H1 (cell line): ENCODE results near the gene SPATS2. TPM values are rescaled to one million over a fixed set of nuclear protein-coding genes. Genes with fewer than 3 reads are reported as not detected.

Experiments used
- CTCF ChIA-PET: fragments of 300-600 bp; sonication (Branson Sonifier 250); formaldehyde crosslinking; loops from one replicate; lab custom pipeline; 2021; ENCODE audit not compliant: partially characterized antibody; lab: Charles Lee
- POLR2A ChIA-PET: fragments of 300-600 bp; sonication (Branson Sonifier 250); formaldehyde crosslinking; loops from one replicate; lab custom pipeline; 2021; ENCODE audit warnings: inconsistent platforms; ENCODE audit not compliant: partially characterized antibody; lab: Charles Lee
- DNase-seq, 2 experiments: peaks; one replicate each; pipeline versions ENCODE4 v3.0.0 to v3.0.0-alpha.2; 2010 to 2022; ENCODE audit warnings: low spot score in 2 of 2, low read depth in 1 of 2, mixed read lengths in 1 of 2
- FAIRE-seq: peaks from 2 replicates; lab custom pipeline; 2011; peaks lifted over from hg19 to GRCh38; lab: Jason Lieb, UNC
- H2AFZ ChIP-seq: 2 replicates; pipeline ENCODE4 v1.8.1; 2012; ENCODE audit warnings: low read length, inconsistent platforms
- H2AK5ac ChIP-seq: 2 replicates; pipeline ENCODE4 v1.6.1; 2013; ENCODE audit warnings: low read depth, low read length
- H2BK120ac ChIP-seq: replicated peaks from 2 replicates; pipeline ENCODE3; 2013; ENCODE audit warnings: low read depth, low read length, inconsistent platforms
- H2BK12ac ChIP-seq: 2 replicates; pipeline ENCODE4 v1.6.1; 2013; ENCODE audit warnings: low read depth, low read length
- H2BK15ac ChIP-seq: 2 replicates; pipeline ENCODE4 v1.6.1; 2013; ENCODE audit warnings: low read length
- H2BK20ac ChIP-seq: 2 replicates; pipeline ENCODE4 v1.6.1; 2013; ENCODE audit warnings: low read length
- H2BK5ac ChIP-seq: 2 replicates; pipeline ENCODE4 v1.6.1; 2013; ENCODE audit warnings: low read depth, low read length
- H3K14ac ChIP-seq: 2 replicates; pipeline ENCODE4 v1.6.1; 2013; ENCODE audit warnings: inconsistent platforms; ENCODE audit not compliant: insufficient read length
- H3K18ac ChIP-seq: 2 replicates; pipeline ENCODE4 v1.6.1; 2013; ENCODE audit warnings: low read length; ENCODE audit errors: extremely low read depth
- H3K23ac ChIP-seq: 2 replicates; pipeline ENCODE4 v1.6.1; 2013; ENCODE audit warnings: inconsistent platforms; ENCODE audit not compliant: insufficient read length
- H3K23me2 ChIP-seq: 2 replicates; pipeline ENCODE4 v1.6.1; 2013; ENCODE audit warnings: low read depth, low read length
- H3K27ac ChIP-seq: 2 replicates; pipeline ENCODE4 v1.6.1; 2011; ENCODE audit warnings: low read depth, low read length, inconsistent platforms
- H3K27me3 ChIP-seq, 4 experiments: replicated peaks in 1 of 4; 1 replicate in 1 of 4; 2 replicates in 3 of 4; pipeline versions ENCODE4 v1.6.1 to v1.8.1; 2011 to 2013; ENCODE audit warnings: low read length in 3 of 4, mild to moderate bottlenecking in 3 of 4, inconsistent platforms in 2 of 4, mixed read lengths in 2 of 4, moderate library complexity in 1 of 4; ENCODE audit not compliant: control insufficient read depth in 3 of 4, insufficient read depth in 3 of 4; ENCODE audit errors: extremely low read depth in 1 of 4
- H3K36me3 ChIP-seq, 4 experiments: 2 replicates each; pipeline versions ENCODE4 v1.6.1 to v1.8.1; 2011 to 2013; ENCODE audit warnings: mild to moderate bottlenecking in 4 of 4, low read length in 3 of 4, moderate library complexity in 2 of 4, control low read depth in 1 of 4, inconsistent platforms in 1 of 4; ENCODE audit not compliant: insufficient read depth in 4 of 4, control insufficient read depth in 2 of 4
- H3K4ac ChIP-seq: replicated peaks from 2 replicates; pipeline ENCODE3; 2013; ENCODE audit warnings: low read length, low read depth, mixed read lengths, inconsistent platforms; ENCODE audit not compliant: insufficient read length
- H3K4me1 ChIP-seq, 4 experiments: replicated peaks in 1 of 4; 1 replicate in 1 of 4; 2 replicates in 3 of 4; pipeline versions ENCODE4 v1.6.1 to v1.8.1; 2011 to 2013; ENCODE audit warnings: low read length in 3 of 4, inconsistent platforms in 2 of 4, mixed read lengths in 1 of 4; ENCODE audit not compliant: insufficient read depth in 4 of 4, control insufficient read depth in 3 of 4
- H3K4me2 ChIP-seq, 2 experiments: 2 replicates each; pipeline versions ENCODE4 v1.6.1 to v1.8.1; 2011 to 2013; ENCODE audit warnings: low read depth in 2 of 2, low read length in 2 of 2, control low read depth in 1 of 2, inconsistent platforms in 1 of 2, mild to moderate bottlenecking in 1 of 2; ENCODE audit not compliant: insufficient read depth in 1 of 2
- H3K4me3 ChIP-seq, 4 experiments: fragments of 200-600, 300-600 bp in 1 of 4; sonication (generic), shearing (Covaris generic), sonication (Bioruptor Twin) in 1 of 4; 2 replicates each; pipeline versions ENCODE4 v1.5.1 to v1.8.1; 2011 to 2016; ENCODE audit warnings: low read length in 4 of 4, low read depth in 3 of 4, control low read depth in 2 of 4, inconsistent platforms in 2 of 4, mild to moderate bottlenecking in 2 of 4, mixed read lengths in 1 of 4, moderate library complexity in 1 of 4; ENCODE audit not compliant: insufficient read depth in 2 of 4; ENCODE audit errors: extremely low read depth in 1 of 4
- H3K56ac ChIP-seq: replicated peaks from 2 replicates; pipeline ENCODE3; 2013; ENCODE audit warnings: low read depth, mild to moderate bottlenecking, mixed read lengths, low read length, inconsistent platforms; ENCODE audit not compliant: insufficient read length
- H3K79me1 ChIP-seq: 2 replicates; pipeline ENCODE4 v1.6.1; 2013; ENCODE audit warnings: low read depth, low read length, control low read depth
- H3K79me2 ChIP-seq, 2 experiments: 2 replicates each; pipeline versions ENCODE4 v1.6.1 to v1.8.1; 2012 to 2013; ENCODE audit warnings: low read length in 2 of 2, mild to moderate bottlenecking in 2 of 2, inconsistent platforms in 1 of 2; ENCODE audit not compliant: insufficient read depth in 2 of 2, control insufficient read depth in 1 of 2
- H3K9ac ChIP-seq, 4 experiments: replicated peaks in 1 of 4; 1 replicate in 1 of 4; 2 replicates in 3 of 4; pipeline versions ENCODE4 v1.6.1 to v1.8.1; 2011 to 2013; ENCODE audit warnings: low read depth in 3 of 4, low read length in 3 of 4, control low read depth in 2 of 4, mild to moderate bottlenecking in 2 of 4, moderate library complexity in 2 of 4, inconsistent platforms in 1 of 4; ENCODE audit errors: extremely low read depth in 1 of 4
- H3K9me3 ChIP-seq, 2 experiments: 2 replicates each; pipeline versions ENCODE4 v1.6.1 to v1.8.1; 2012 to 2013; ENCODE audit warnings: mild to moderate bottlenecking in 2 of 2, moderate library complexity in 2 of 2, control low read depth in 1 of 2, inconsistent platforms in 1 of 2, low read depth in 1 of 2, low read length in 1 of 2, mixed read lengths in 1 of 2; ENCODE audit not compliant: insufficient read depth in 2 of 2
- H4K20me1 ChIP-seq, 2 experiments: replicated peaks in 1 of 2; 2 replicates each; pipeline versions ENCODE3 to v1.8.1; 2011 to 2013; ENCODE audit warnings: inconsistent platforms in 2 of 2, low read length in 2 of 2, mild to moderate bottlenecking in 1 of 2; ENCODE audit not compliant: insufficient read depth in 2 of 2, control insufficient read depth in 1 of 2
- H4K5ac ChIP-seq: 2 replicates; pipeline ENCODE4 v1.6.1; 2013; ENCODE audit warnings: low read length, low read depth, mixed read lengths, inconsistent platforms; ENCODE audit not compliant: insufficient read length
- H4K8ac ChIP-seq: 2 replicates; pipeline ENCODE4 v1.8.0; 2013; ENCODE audit warnings: mild to moderate bottlenecking, moderate library complexity, low read length, inconsistent platforms; ENCODE audit not compliant: insufficient read depth; ENCODE audit errors: extremely low read depth
- H4K91ac ChIP-seq: replicated peaks from 2 replicates; pipeline ENCODE3; 2013; ENCODE audit warnings: low read length, mixed read lengths, inconsistent platforms; ENCODE audit not compliant: insufficient read length
- BRCA1 ChIP-seq: IDR thresholded peaks from 2 replicates; pipeline ENCODE4 v1.6.1; 2012; ENCODE audit warnings: low read depth, low read length, improper control_type of control experiment
- CBX8 ChIP-seq: fragments of 300-800, 300-1000 bp; sonication (generic); IDR thresholded peaks from 2 replicates; pipeline ENCODE4 v1.7.1; 2016; ENCODE audit warnings: low read depth, low read length, borderline replicate concordance
- CREB1 ChIP-seq: IDR thresholded peaks from 2 replicates; pipeline ENCODE4 v1.6.1; 2012; ENCODE audit warnings: inconsistent platforms
- JUN ChIP-seq: IDR thresholded peaks from 2 replicates; pipeline ENCODE4 v1.6.1; 2011; ENCODE audit warnings: low read depth, mild to moderate bottlenecking, improper control_type of control experiment, low read length
- PHF8 ChIP-seq: fragments of 200-600 bp; sonication (generic); conservative IDR thresholded peaks from 2 replicates; pipeline ENCODE4 v1.7.1; 2012; ENCODE audit warnings: low read depth, mild to moderate bottlenecking, inconsistent platforms, low read length, moderate library complexity
- POLR2A ChIP-seq, 2 experiments: IDR thresholded peaks; 1 replicate in 1 of 2; 2 replicates in 1 of 2; pipeline ENCODE4 v1.6.1; 2011; ENCODE audit warnings: low read depth in 2 of 2, low read length in 2 of 2, mild to moderate bottlenecking in 2 of 2; ENCODE audit errors: control extremely low read depth in 1 of 2
- SP2 ChIP-seq: IDR thresholded peaks from 2 replicates; pipeline ENCODE4 v1.6.1; 2012; ENCODE audit warnings: mild to moderate bottlenecking, low read length, inconsistent platforms
- TAF1 ChIP-seq: IDR thresholded peaks from 2 replicates; pipeline ENCODE4 v1.6.1; 2011; ENCODE audit warnings: mild to moderate bottlenecking, low read depth, low read length
- YY1 ChIP-seq: IDR thresholded peaks from 2 replicates; pipeline ENCODE4 v1.6.1; 2011; ENCODE audit warnings: low read depth, mild to moderate bottlenecking, low read length
- WGBS, 2 experiments: shearing (Covaris generic) in 1 of 2; methylation state at CpG; one replicate each; pipeline versions ENCODE4 v1.1.6 to v1.1.7; 2013 to 2015; ENCODE audit warnings: low lambda C conversion rate in 2 of 2, mixed read lengths in 2 of 2, inconsistent platforms in 1 of 2, low coverage in 1 of 2, missing lambda C conversion rate in 1 of 2; ENCODE audit not compliant: insufficient replicate concordance in 2 of 2, insufficient coverage in 1 of 2, insufficient read length in 1 of 2; ENCODE audit errors: extremely low coverage in 1 of 2, missing lambda C conversion rate in 1 of 2; 5-methylcytosine and 5-hydroxymethylcytosine counted together
- polyA plus RNA-seq, 7 experiments: library from polyadenylated mRNA; depleted of rRNA in 3 of 7; stranded (reverse) in 5 of 7; unstranded in 2 of 7; fragments of >200 nt in 5 of 7; fragments of 200-250 nt in 2 of 7; gene quantifications; 1 replicate in 5 of 7; 2 replicates in 1 of 7; 4 replicates in 1 of 7; pipeline versions ENCODE4 v1.2.1 to v1.2.3, GENCODE V29; 2011 to 2013; ENCODE audit warnings: missing spikeins in 2 of 7, mixed read lengths in 2 of 7
- total RNA-seq: library from RNA; stranded (reverse); fragmentation: NEBNext Ultra II Directional; extraction: Animal tissue kit (Norgen Biotek cat#: 25700); gene quantifications from 2 replicates; pipeline ENCODE4 v1.2.1, GENCODE V29; 2021
- TF ChIP-seq, protein P1 (sequence below): IDR thresholded peaks from 2 replicates; pipeline ENCODE4 v1.6.1; 2012; ENCODE audit warnings: low read length, inconsistent platforms

The SPATS2 gene
- total and polyA plus RNA-seq, 2 of the 8 experiments (the other 6 are each of a cell fraction or from before 2014, with no cell fraction given): 19.2 to 24.5 TPM

DNA sequence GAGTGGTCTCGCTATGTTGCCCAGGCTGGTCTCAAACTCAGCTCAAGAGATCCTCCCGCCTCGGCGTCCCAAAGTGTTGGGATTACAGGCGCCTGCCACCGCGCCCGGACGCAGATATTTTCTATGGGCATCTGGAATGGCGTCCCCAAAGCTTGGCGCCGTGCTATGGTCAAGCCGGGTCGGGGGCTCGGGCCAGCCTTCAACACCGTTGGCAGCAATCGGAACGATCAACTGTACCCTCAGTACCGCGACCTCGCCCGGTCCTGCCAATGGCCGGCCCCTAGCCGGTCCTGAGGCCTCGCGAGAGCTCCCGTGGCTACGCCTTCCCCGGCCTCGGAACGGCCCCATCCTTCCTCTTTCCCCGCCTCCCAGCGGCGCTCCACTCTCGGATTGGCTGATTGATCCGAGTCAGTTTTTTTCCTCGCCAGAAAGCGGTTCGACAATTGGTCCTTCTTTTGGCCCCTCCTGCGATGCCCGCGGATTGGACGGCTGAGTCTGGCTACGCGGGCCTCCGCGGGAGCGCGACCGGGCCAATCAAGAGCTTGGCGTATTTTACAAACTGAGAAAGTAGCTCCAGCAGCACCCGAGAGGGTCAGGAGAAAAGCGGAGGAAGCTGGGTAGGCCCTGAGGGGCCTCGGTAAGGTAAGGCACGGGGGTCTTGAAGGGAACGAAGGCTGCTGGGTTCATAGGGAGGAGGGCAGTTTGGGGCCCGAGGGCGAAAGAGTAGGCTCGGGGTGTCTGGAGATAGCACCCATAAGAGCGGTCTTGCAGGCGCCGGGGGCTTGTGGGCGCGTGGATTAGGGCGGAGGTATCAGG, 44.3 kb upstream of the SPATS2 start, which contains the start of gene TROAP:
TSS of gene TROAP (plus strand) at position 548 of the 816 bp plus-strand sequence. CDS start 354 bp downstream, outside the sequence.
- FAIRE-seq: peak; percentile 71
- peaks cover 7% of the 10 kb centered on the region; the same call in 1 of the 2 replicates for H3K23me2 ChIP-seq
- 0% methylated on average over 61 of the region's 65 CpGs; no CpG with 5 or more reads in 1 of the 2 experiments for WGBS, 2 experiments
- DNase-seq: peak; percentile 94 to 95
- H3K4ac ChIP-seq: no peak within 1 kb of the TSS
- H3K4me3 ChIP-seq: peak within 1 kb of the TSS; percentile 87 to 96 (median 90)
- ChIA-PET CTCF (interaction anchor here (1.0 to 9.2 kb wide), 9 partner anchors 9 to 35 kb away, joined by 3 to 76 read pairs (median 9); partner anchors contain the start of genes DNAJC22 and PRPH), POLR2A (interaction anchor here (0.6 to 4.6 kb wide), 14 partner anchors 11 to 1100 kb away, joined by 3 to 37 read pairs (median 4); partner anchors contain the start of genes DNAJC22, PRKAG1 and PRPH)
- H2AFZ ChIP-seq: peak within 1 kb of the TSS; percentile 95
- no peaks in the 10 kb centered on the region for H3K9me3 ChIP-seq
- H3K79me2 ChIP-seq: peaks cover 0 to 6% of the 10 kb centered on the region in 2 experiments; a peak in 1 of 4 replicates
- peak within 1 kb of the TSS; percentile 98 to 100 for H3K4me2 ChIP-seq
- H4K8ac ChIP-seq: peak within 1 kb of the TSS; percentile 91
- H2BK15ac ChIP-seq: 0 out of 2 replicates have a peak within 1 kb of the TSS, but pooled peaks have one; percentile 2
- H3K36me3 ChIP-seq: peaks cover 0 to 21% (median 10%) of the 10 kb centered on the region in 4 experiments; a peak in 6 of 8 replicates
- H3K27me3 ChIP-seq: no peaks in the 10 kb centered on the region
- H3K14ac ChIP-seq: no peak within 1 kb of the TSS
- peaks cover 4 to 13% (median 6%) of the 10 kb centered on the region in 4 experiments; a peak in 6 of 7 replicates for H3K4me1 ChIP-seq
- peak within 1 kb of the TSS; percentile 39 for H4K91ac ChIP-seq
- peak within 1 kb of the TSS; percentile 66 for H3K27ac ChIP-seq
- H4K5ac ChIP-seq: peak within 1 kb of the TSS; percentile 72
- H2BK20ac ChIP-seq: no peak within 1 kb of the TSS
- peak within 1 kb of the TSS; percentile 48 for H3K18ac ChIP-seq
- peak within 1 kb of the TSS; percentile 76 to 94 (median 82) for H3K9ac ChIP-seq
- no peak within 1 kb of the TSS for H3K23ac ChIP-seq
- H3K56ac ChIP-seq: peak within 1 kb of the TSS; percentile 89
- H2AK5ac ChIP-seq: no peak within 1 kb of the TSS
- H2BK120ac ChIP-seq: no peak within 1 kb of the TSS
- no peaks in the 10 kb centered on the region for H4K20me1 ChIP-seq
- H3K79me1 ChIP-seq: no peaks in the 10 kb centered on the region; the same call in 1 of the 2 replicates
- H2BK5ac ChIP-seq: peak within 1 kb of the TSS; percentile 18; the same call in 1 of the 2 replicates
- H2BK12ac ChIP-seq: no peak within 1 kb of the TSS
- TF ChIP-seq, protein P1, sequence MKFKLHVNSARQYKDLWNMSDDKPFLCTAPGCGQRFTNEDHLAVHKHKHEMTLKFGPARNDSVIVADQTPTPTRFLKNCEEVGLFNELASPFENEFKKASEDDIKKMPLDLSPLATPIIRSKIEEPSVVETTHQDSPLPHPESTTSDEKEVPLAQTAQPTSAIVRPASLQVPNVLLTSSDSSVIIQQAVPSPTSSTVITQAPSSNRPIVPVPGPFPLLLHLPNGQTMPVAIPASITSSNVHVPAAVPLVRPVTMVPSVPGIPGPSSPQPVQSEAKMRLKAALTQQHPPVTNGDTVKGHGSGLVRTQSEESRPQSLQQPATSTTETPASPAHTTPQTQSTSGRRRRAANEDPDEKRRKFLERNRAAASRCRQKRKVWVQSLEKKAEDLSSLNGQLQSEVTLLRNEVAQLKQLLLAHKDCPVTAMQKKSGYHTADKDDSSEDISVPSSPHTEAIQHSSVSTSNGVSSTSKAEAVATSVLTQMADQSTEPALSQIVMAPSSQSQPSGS: 0 out of 2 replicates have a peak, but pooled peaks have one; percentile 16
- TF ChIP-seq CBX8: no peak
- TF ChIP-seq JUN: no peak
- TF ChIP-seq POLR2A (IDR thresholded peaks at IDR 0.05; ENCODE audit: control extremely low read depth in 1 of 2, low read depth in 2 of 2, low read length in 2 of 2): peak in 1 of 2 experiments; percentile 70; a peak in 2 of 3 replicates
- TF ChIP-seq SP2: peak; percentile 35; the same call in 1 of the 2 replicates
- TF ChIP-seq TAF1: peak; percentile 85
- TF ChIP-seq PHF8: peak; percentile 68
- TF ChIP-seq BRCA1: peak; percentile 68
- TF ChIP-seq YY1: peak; percentile 79
- peak; percentile 69 for TF ChIP-seq CREB1
